Uterus (tissue), 2 donors: ENCODE data around the gene GALNT2.

Source experiments
- CTCF ChIP-seq, 4 experiments: fragments of 200-600 bp in 2 of 4; fragments of 450-650 bp in 2 of 4; sonication (generic) in 2 of 4; IDR thresholded peaks; one replicate each; pipeline ENCODE4 v1.5.1; 2016 to 2019; ENCODE audit warnings: antibody characterized with exemption in 4 of 4, mild to moderate bottlenecking in 2 of 4, moderate library complexity in 1 of 4
- POLR2A ChIP-seq, 2 donors: fragments of 450-650 bp; IDR thresholded peaks; one replicate each; pipeline ENCODE4 v1.6.1; 2016; ENCODE audit warnings: antibody characterized with exemption in 2 of 2, mild to moderate bottlenecking in 1 of 2, moderate library complexity in 1 of 2

- TF ChIP-seq CTCF (IDR thresholded peaks at IDR 0.05) (no peak), POLR2A (IDR thresholded peaks at IDR 0.05) (no peak)
These were observed 254.3 kb downstream of the GALNT2 start for GRCh38 chr1:230321341-230321740.
